ENCODE measurements around the gene ARID1B.
A peak's percentile ranks its signal among the peaks of the same experiment; 100 is the strongest.

Gene ARID1B

GRCh38 chr6:156857573-156857972 is 80.4 kb downstream of the ARID1B start:
- no peak for DNase-seq

GRCh38 chr6:156859686-156860085 is 82.5 kb downstream of the ARID1B start:
- no peak for DNase-seq

DNA sequence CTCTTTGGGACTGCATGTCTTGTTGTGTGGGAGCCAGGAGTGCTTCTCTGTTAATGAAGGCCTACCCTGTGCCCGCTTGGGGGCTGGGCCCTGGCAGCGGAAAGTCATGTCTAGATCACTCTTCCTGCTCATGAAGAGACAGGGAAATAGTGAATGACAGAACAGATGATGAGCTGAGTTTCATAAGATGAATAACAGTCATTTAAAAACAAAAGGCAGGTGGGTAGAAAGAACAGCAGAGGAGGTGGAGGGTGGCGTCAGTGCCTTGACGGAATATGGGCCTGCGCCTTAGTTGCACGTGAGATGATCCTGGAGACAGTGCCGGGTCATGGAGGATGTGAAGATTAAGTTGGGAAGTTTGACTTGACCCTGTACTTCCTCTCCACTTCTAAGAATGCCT is 85.5 kb downstream of the ARID1B start:
- no peak for DNase-seq

DNA sequence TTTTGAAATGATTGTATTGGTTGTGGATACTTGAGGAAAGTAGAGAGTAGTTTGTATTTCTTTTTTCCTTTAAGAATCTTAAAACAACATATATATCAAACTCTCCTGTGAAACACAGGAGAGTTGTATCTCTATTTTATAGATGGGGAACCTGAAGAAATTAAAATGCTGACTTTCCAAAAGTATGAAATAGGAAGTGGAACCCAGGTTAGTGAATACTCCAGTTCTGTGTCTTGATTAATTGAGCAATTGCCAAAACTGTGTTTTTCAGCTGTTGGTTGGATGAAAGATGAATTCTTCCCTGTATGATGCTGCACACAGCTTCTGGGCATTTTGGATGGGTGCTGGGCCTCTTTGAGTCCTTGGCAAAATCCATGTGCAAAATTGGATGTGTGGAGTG is 86.3 kb downstream of the ARID1B start:
- DNase-seq: no peak

DNA sequence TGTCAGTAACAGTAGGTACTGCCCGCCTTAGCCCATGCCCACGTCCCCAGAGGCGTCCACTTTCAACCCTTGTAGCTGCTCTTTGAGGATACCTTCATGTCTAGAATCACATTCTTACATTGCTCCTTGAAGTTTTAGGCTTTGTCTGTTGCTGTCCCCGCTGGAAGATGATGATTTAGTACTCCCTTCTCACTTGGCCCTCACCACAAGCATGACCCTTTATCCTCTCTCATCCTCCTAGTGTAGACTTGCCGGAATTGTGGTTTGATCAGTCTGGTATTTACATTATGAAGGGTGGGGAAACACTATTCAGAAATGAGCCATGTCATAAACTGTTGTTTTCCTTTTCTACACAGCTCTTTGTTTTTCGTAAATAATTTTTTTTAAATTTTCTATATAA is 87.4 kb downstream of the ARID1B start:
- DNase-seq: no peak

DNA sequence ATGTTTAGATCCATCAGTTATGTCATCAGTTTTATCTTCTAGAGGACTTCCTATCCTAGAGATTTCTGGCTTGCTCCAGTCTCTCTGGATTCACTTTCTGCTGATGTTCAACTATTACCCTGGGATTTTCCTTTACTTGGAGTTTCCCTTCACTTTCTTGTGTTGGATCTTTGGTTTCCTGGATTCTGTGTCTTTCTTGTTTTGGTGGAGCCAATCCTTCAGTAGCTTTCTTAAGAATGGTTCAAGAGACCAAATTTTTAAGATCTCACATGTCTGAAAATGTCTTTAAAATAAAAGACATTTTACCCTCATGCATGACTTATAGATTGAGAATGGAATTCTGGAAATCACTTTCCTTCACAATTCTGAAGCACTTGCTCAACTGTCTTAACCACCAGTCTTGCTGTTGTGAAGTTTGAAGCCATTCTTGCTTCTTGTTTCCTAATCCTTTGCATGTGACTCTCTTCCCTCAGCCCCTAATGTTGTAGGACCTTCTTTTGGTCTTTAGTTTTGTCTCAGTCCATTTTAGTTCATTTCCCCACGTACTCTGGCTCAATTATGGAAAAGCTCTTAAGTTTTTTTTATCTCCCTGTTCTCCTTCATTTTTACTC is 87.9 kb downstream of the ARID1B start:
- no peak for DNase-seq

- DNase-seq: peak; percentile 30
These were observed 89.2 kb downstream of the ARID1B start for GRCh38 chr6:156866220-156867015.

- DNase-seq: no peak
These were observed 89.9 kb downstream of the ARID1B start for GRCh38 chr6:156867121-156867520.

- no peak for DNase-seq
These were observed 91.2 kb downstream of the ARID1B start for GRCh38 chr6:156868385-156868784.

- DNase-seq: no peak
These were observed 92.8 kb downstream of the ARID1B start for GRCh38 chr6:156869980-156870398.

GRCh38 chr6:156870924-156871539 is 93.9 kb downstream of the ARID1B start:
- DNase-seq: no peak

DNA sequence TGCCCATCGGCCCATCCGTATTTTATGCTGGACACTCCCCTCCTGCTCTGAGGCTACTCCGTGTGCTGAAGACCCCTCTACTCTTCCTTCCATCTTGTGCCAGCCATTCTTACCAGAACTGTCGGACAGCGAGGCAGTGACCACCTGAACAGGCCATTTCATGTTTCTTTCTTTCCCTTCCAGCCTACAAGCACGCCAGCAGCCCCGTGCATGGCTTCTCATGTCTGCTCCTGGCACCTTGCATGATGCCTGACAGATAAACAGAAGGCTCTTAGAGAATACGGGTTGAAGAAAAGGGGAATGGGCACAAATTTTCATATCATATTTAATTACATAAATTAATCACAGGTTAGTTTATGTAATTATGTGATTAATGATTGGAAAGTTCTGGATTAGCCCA is 95.7 kb downstream of the ARID1B start:
- DNase-seq: no peak

DNA sequence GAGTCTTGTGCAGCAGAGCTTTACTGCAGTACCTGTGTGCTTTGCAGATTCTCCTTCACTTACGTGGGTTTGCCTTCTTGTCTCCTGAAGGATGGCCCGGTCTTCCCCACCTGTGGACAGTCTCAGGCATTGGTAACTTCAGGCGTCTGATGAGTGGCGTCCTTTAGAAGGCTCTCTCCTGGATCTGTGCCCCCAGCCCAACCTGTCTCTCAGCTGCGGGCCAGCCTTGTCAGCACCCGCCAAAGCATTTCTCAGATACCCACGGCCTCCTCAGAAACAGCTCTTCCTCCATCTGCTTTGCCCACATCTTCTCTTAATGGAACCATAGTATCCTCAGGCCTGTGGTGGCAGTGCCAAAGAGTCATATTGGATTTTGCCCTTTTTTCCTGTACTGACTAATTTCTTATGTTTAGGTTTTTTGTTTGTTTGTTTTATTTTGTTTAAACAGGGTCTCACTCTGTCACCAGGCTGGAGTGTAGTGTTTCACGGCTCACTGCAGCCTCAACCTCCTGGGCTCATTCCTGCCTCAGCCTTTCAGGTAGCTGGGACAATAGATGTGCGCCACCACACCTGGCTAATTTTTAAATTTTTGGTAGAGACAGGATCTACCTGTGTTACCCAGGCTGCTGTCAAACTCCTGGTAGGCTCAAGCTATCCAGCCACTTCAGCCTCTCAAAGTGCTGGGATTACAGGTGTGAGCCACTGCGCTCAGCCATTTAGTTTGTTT is 96.6 kb downstream of the ARID1B start:
- no peak for DNase-seq

DNA sequence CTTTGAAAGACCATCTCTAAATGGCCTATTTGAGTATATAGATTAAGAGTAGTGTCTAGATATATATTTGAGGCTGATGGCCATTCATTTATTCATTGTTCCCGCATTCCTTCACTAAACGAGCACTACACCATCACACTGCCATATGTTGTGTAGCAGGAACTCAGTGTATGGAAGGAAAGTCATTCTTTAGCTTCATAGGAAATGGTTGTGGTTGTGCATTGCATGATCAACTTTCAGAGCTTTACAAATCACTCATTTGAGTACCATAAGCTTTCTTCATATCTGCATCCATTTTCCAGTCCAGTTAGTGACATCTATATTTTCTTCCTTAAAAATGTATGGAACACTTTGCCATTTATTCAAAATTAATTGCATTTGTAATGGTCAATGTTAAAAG is 97.9 kb downstream of the ARID1B start:
- no peak for DNase-seq

- DNase-seq: no peak
These were observed 99.1 kb downstream of the ARID1B start for GRCh38 chr6:156876302-156876701.

GRCh38 chr6:156877126-156877863 is 100.1 kb downstream of the ARID1B start:
- DNase-seq: no peak

- no peak for DNase-seq
These were observed 101.5 kb downstream of the ARID1B start for GRCh38 chr6:156878681-156879080.

DNA sequence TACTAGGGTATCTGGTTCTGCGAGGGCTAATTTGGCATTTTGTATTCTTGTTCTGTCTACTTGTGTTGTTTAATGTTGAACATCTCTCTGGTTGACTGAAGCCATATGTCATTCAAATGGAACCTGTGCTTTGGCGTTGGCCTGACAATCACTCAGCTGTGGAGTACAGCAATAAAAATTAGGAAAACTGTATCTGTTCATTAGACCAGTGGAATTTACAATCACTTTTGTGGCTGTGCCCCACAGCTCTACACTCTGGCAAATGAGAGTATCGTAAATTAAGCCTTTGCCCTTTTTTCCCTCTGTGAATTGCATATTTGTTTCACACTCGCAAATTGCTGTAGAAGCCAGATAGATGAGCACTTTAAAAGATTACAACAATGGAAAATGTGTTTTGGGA is 102.0 kb downstream of the ARID1B start:
- no peak for DNase-seq

DNA sequence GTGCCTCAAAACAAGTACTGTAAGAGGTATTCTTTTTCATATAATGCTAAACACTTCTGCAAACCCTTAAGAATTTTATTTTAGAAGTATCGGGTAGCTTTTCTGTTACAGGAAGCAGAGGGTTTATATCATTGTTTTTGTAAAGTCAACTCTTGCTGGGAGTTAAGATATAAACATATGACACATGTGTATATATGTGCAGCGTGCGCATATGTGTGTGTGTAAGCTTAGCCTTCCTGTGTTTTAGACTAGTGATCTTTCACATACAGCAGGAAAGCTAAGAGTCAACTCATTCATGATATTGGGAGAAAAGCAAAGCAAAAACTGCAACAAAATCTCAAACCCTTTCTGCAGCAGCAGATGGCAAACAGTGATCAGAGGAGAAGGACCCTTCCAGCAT is 102.4 kb downstream of the ARID1B start:
- no peak for DNase-seq

DNA sequence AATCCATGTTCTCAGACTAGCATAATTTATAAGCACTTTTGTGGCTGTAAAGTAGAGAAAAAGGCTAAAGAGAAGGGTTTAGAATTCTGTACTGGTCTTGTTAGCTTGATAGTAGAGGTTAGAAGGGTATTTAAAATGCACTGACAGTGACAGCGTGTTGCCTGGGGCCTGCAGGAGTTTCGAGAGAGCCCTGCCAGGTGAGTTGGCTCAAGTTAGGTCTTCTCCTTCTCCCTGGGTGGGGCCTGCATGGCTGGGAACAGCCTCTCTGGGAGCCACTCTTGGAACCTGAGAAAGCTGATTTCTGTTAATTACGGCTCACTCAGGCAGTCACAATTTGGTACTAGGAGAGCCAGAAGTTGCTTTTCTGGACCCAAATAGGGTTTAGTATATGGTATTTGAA is 103.7 kb downstream of the ARID1B start:
- DNase-seq: no peak

GRCh38 chr6:156881687-156882629 is 104.8 kb downstream of the ARID1B start:
- DNase-seq: no peak
